Activated CD4-positive, alpha-beta T cell treated with anti-CD3 and anti-CD28 coated beads for 24 hours (primary cell): ENCODE measurements around the gene TMCO6.
"Not testable (repeated sequence)": the region's sequence is repeated elsewhere in the genome, so short reads cannot be mapped to it uniquely, and the experiment has no call there.

ENCODE experiments used
- DNase-seq, 2 donors: peaks; one replicate each; pipeline ENCODE4 v3.0.0-alpha.2; 2020; ENCODE audit warnings: low read depth in 2 of 2

The TMCO6 gene

DNA sequence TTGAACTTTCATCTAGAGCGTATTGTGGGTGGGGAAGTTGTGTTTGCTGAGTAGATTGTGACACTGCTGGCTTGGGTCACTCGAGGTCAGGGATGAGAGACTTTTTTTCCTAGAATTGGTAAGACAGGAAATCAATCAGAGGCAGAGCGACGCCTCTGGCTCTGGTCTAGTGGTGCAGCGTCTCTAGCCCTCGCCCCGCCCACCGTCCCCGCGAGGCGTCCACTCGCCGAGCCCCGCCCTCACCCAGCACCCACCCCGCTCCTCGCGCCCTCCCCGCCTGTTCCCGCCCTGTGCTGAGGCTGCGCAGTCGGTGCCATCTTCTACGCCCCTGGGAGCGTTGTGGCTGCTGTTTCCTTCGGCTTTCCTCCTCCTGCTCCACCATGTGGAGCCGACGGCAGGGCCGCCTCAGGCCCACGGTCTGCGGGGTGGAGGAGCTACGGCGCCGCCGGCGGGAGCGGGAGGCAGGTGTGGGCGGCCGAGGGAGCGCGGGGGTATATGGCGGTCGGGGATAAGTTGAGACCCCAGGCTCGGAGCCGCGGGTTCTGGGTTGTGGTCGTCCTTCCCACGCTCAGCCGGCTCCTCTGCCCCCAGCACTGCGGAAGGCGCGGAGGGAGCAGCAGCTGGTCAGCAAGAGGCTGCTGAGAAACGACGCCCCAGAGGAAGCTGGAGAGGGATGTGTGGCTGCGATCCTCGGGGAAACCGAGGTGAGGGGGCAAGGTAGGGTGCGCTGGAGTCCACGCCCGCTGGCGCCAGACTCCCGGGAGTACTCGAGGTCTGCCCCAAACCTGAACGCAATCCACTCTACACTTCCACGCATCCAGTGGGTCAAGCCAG lies at the start of gene TMCO6:
TSS of gene TMCO6 (plus strand) at position 304 of the 834 bp plus-strand sequence. CDS start at position 381, 77 bp downstream.
- peak; percentile 96 to 98 for DNase-seq

DNA sequence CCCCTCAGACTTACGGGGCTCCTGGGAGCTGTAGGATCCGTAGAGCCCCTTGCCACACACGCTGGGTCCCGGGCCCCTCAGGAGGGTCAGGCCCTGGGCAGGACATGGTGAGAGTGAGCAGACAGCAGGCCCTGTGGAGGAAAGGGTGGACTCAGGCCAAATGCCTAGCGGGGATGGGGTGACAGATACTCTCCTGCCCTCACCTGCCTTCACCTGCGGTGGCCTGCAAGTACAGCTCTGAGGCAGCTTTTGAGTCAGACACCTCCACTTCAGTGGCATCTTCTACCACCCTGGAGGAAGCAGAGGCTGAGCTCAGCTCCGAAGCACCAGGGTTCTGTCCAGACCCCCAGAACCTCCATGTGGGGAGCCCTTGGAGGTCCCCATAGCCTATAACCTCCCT lies 48.4 kb upstream of the TMCO6 start:
- no peak for DNase-seq

DNA sequence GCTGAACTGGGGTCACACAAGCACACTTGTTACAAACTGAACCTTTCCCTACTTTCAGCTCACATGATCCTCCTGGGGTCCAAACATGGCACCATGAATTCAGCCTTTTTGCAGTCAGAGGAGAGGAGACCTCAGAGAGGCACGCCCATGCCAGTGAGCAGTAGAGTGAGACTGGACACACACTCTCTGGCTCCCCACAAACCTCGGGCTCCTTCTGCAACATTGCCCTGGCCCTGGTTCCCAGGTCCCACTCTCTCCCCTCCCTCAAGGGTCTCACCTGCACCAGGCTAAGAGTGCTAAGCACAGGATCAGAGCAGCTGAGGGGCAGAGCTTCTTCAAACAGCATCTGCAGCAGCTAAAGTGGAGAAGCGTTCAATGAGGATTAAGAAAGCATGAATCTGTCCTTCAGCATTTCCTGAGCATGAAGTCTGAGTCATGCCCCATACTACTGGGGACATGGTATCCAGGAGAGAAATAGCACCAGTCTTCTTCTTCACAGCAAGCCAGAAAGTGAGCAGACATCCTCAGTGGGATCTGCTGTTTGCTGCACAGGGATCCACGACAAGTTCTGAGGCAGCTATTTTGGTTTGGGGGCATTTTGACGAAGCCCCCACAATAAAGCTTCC lies 47.4 kb upstream of the TMCO6 start:
- no peak for DNase-seq

DNA sequence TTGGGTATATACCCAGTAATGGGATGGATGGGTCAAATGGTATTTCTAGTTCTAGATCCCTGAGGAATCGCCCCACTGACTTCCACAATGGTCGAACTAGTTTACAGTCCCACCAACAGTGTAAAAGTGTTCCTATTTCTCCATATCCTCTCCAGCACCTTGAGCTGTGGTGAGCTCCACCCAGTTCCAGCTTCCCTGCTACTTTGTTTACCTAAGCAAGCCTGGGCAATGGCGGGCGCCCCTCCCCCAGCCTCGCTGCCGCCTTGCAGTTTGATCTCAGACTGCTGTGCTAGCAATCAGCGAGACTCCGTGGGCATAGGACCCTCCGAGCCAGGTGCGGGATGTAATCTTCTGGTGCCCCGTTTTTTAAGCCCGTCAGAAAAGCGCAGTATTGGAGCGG lies 46.2 kb upstream of the TMCO6 start:
- not testable (repeated sequence) for DNase-seq

DNA sequence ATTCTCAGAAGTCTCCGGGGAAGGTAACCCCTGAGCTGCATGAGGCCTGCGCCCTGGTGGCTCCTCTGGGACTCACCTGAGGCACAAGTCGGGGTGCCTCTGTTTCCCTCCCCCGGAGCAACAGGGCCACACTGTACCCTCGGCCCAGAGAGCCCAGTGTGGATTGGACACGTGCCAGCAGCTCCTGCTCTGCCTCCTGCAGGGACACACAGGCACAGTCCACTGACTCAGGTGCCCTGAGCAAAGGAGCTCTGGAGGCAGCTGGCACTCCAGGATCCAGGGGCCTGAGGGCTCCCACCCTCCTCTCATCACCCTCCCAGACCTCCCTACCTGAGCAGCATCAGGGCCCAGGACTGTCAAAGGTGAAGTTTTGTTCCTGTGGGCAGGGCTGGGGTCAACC lies 45.1 kb upstream of the TMCO6 start:
- DNase-seq: no peak

DNA sequence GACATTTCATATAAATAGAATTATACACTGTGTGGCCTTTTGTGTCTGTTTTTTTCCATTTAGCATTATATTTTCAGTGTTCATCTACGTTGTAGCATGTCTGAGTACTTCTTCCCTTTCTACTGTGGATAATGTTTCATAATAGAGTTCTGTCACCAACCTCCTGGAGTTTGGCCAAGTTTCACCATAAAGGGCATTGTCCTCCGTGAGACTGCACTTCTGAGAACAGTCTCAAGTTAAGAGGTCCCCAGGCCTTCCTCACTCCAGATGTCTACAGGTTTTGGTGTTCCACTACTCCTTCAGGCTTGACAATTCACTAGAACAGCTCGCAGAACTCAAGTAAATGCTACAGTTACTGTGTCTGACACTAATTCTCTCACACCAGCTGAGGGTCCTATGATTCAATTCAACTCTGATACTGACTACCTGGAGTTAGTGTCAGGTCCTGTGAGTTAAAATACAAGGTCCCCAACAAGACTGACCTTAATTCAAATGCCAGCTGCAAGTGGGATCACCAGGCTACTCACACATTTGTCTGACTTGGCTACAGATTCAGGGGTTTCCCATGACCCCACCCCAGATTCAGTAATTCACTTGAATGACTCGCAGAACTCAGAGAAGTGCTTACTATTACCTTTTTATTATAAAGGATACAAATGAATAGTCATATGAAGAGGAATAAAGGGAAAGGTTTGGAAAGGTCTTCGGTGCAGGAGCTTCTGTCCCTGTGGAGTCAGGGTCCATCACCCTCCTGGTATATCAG lies 43.5 kb upstream of the TMCO6 start:
- no peak for DNase-seq

DNA sequence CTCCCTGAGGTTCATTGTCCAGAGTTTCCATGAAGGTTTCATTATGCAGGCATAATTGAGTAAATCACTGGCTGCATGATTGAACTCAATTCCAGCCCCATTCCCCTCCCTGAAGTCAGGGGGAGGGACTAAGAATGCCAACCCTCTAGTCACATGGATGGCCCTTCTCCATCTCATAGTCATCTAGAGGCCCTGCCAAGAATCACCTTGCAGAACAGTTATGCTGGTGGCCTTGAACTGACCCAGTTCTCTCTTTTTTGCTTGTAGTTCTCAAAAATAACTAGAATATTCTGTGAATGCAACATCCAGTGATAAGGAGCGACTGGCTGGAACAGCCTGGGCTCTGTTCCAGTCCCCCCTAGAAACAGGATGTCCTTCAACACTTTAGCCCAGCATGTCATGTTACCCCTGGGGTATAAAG lies 42.9 kb upstream of the TMCO6 start:
- no peak for DNase-seq

DNA sequence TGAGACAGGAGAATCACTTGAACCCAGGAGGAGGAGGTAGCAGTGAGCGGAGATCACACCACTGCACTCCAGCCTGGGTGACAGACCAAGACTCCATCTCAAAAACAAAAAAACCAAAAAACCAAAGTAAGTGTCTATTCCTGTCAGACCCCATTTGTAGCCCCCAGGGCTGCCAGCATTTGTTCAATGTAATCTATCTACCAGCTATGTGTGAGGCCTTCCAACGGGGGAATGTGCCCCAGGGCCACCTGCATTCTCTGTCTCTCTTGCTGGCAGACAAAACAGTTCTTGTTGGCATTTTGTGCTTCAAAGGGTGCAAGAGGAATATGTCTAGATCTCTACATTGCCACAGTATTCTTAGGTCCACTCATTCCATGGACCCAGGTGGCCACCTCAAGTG lies 40.4 kb upstream of the TMCO6 start:
- DNase-seq: no peak

DNA sequence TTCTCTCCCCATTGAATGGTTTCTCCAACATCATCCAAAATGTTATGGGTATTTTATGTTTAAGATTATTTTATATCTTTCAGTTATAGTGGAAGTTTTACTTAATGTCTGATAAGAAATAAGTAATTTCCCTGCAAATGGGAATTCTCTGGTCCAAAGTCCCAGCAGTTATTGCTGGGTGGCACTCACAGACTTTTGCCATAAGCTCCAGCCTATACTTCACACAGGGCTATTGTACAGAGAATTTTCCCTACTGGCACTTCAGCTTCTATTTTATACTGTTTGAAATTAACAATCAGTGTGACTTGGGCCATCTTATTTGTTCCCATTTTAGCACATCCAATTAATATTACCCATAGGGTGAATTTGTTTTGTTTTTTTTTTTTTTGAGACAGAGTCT lies 39.2 kb upstream of the TMCO6 start:
- DNase-seq: no peak

DNA sequence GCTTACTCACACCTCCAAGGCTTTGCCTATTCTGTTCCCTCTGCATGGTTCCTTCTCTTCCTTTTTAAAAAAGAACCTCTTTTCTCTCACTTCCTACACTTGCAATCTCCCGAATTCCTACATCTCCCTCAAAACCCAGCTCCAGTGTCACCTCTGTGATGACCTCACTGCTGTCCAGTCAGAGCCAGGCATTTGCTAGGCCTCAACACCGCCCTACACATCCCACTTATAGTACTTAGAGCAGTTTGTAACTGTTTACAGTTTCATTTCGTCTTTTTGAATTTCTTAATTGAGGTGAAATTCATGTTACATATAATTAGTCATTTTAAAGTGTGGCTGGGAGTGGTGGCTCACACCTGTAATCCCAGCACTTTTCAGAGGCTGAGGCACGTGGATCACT lies 37.1 kb upstream of the TMCO6 start:
- no peak for DNase-seq

DNA sequence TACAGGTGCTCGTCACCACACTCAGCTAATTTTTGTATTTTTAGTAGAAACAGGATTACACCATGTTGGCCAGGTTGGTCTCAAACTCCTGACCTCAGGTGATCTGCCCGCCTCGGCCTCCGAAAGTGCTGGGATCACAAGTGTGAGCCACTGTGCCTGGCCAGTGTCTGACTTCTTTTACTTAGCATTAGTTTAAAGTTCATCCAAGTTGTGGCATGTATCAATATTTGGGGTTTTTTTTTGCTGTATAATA lies 35.9 kb upstream of the TMCO6 start:
- DNase-seq: not testable (repeated sequence)

DNA sequence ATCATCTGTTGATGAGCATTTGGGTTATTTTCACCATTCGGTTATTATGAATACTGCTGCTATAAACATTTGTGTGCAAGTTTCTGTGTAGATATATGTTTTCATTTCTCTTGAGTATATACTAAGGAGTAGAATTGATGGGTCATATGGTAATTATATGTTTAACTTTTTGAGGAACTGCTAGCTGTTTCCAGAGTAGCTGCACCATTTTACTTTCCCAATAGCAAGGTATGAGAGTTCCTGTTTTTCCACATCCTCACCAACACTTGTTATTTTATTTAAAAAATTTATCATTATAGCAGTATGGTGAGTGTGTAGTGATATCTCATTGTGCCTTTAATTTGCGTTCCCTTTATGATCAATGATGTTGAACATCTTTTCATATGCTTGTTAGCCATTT lies 35.5 kb upstream of the TMCO6 start:
- no peak for DNase-seq

DNA sequence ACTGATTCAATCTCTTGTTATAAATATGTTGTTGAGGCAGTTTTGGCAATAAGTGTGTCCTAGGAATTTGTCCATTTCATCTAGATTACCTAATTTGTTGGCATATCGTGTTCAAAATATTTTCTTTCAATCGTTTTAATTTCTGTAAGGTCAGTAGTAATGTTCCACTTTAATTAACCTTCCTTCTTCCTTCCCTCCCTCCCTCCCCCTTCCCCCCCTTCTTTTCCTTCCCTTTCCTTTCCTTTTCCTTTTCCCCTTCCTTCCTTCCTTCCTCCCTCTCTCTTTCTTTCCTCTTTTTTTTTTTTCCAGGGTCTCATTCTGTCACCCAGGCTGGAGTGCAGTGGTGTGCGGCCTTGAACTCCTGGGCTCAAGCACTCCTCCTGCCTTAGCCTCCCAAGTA lies 33.4 kb upstream of the TMCO6 start:
- no peak for DNase-seq

DNA sequence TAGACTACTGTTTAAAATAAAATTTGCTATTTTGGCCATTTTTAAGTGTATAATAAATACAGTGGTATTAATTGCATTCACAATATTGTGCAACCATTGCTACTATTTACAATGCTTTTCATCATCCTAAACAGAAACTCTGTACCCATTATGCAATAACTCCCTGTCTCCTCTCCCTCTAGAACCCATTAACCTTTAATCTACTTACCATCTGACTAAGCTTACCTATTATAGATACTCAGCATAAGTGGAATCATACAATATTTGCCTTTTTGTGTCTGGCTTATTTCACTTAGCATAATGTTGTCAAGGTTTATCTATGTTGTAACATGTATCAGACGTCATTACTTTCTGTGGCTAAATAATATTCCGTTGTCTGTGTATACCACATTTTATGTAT lies 32.2 kb upstream of the TMCO6 start:
- no peak for DNase-seq

DNA sequence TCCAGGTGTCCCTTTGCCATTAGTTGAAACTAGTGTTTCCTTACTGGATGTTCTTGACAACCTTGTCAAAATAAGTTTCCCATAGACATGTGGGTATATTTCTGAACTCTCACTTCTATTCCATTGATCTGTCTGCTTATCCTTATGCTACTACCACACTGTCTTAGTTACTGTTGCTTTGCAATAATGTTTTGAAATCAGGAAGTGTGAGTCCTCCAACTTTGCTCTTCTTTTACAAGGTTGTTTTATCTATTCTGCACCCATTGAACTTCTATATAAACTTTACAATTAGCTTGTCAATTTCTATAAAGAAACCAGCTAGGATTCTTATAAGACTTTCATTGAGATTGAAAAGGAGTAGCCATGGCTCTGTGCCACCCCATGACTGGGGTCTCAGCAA lies 30.5 kb upstream of the TMCO6 start:
- DNase-seq: no peak

DNA sequence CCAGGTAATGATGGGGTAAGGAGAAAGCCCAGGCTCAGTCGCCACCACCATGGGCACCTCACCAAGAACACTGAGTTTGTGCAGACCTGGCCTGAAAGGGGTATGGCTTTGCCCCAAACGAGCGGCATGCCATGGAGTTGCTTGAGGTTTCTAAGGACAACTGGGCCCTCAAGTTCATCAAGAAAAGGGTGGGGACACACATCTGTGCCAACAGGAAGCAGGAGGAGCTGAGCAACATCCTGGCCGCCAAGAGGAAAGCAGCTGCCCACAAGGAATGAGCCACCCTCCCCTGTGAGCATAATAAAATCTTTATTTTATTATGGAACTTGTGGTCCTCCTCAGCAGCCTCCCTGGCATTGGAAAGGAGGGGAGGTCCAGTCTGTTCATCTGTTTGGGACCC lies 30.1 kb upstream of the TMCO6 start:
- no peak for DNase-seq

DNA sequence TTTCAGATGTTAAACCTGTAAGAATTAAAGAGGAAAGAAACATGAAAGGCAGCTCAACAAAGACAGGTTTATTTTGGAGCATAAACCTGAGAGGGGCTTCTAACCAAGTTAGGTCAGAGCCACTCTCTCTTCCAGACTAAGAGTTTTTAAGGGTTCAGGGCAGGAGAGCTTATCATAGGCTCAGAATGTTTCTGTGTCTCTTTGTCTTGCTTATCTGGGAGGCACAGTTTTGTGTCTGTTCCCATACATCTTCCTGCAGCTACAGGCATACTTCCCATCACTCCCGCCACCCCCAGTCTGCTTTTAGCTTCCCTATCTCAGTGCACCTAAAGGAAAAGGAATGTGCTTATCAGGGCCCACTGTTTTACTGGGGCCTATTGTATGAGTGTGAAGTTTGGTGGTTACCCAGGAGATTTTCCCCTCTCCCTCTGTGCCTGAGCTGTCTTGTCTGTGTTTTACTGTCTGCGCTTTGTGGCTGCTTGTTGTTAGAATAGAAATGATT lies 28.2 kb upstream of the TMCO6 start:
- DNase-seq: no peak

DNA sequence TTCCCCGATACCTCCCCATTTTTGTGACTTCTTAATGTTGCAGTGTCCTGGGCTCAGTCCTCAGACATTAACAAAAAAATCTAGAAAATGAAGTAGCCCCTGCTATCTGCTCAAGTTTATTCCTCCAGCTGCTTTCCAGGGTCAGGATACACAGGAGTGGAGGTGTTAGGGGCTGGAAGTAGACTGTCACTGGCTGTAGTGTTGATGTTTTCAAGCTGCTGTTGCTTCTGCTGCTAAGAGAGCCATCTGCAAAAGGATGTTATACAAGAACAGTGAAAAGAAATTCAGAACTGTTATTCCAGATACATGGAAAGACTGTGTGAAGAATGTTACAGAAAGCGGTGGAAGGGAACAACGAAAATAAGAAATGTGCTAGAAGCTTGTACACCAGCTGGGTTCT lies 16.9 kb upstream of the TMCO6 start:
- no peak for DNase-seq

DNA sequence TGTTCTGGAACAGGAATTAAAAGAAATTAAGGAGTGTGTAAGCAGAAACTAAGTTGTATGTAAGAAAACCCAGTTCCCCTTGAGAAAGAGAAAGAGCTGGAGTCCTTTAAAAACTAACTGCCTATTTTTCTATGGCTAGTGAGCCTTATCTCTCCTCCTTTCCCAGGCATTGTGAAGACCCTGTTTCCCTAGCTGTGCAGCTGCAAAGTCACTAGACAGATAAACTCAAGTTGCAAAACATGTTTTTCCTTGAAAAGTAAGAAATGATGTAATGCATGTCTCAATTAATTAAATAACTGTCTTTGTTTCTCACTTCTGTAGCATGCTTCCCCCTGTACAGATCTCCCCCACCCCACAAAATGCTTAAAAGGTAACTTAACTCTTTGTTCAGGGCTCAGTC lies 16.2 kb upstream of the TMCO6 start:
- not testable (repeated sequence) for DNase-seq

DNA sequence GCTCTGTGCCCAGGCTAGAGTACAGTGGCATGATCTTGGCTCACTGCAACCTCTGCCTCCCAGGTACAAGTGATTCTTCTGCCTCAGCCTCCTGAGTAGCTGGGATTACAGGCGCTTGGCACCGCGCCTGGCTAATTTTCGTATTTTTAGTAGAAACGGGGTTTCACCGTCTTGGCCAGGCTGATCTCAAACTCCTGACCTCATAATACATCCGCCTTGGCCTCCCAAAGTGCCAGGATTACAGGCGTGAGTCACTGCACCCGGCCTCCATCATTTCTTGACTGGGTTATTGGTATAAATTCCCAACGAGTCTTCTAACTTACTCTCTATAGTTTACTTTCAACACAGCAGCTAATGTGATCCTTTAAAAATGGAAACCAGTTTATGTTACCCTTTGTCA lies 14.4 kb upstream of the TMCO6 start:
- not testable (repeated sequence) for DNase-seq

DNA sequence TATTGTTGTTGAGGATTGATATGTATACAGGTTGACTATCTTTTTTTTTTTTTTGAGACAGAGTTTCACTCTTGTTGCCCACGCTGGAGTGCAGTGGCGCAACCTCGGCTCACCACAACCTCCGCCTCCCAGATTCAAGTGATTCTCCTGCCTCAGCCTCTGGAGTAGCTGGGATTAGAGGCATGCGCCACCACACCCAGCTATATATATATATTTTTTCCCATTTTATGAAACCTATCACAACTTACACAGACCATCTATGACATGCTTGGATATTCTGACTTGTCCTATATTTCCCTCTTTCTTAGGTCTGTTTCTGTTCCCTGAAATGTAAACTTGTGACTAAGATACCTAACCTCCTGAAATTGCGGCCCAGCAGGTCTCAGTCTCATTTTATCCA lies 11.3 kb upstream of the TMCO6 start:
- no peak for DNase-seq

DNA sequence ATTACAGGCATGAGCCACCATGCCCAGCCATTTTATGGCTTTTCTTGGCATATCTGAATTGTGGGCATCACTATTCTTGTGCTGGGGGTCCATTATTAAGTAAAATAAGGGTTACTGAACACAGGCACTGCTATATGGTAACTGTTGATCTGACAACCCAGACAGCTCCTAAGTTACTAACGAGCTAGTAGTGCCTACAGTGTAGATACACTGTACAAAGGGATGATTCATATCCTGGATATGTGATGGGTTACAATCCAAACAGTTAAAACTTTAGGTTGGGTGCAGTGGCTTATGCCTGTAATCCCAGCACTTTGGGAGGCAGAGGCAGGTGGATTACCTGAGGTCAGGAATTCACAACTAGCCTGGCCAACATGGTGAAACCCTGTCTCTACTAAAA lies 10.5 kb upstream of the TMCO6 start:
- no peak for DNase-seq
